Prostate gland (tissue), 2 donors: Measurements from ENCODE around the gene HS3ST3A1.

Experiments used
- POLR2A ChIP-seq: fragments of 450-650 bp; IDR thresholded peaks from one replicate; pipeline ENCODE4 v1.6.1; 2016; ENCODE audit warnings: antibody characterized with exemption, mild to moderate bottlenecking
- POLR2AphosphoS5 ChIP-seq: sonication (generic); formaldehyde crosslinking; IDR thresholded peaks from one replicate; pipeline ENCODE4 v1.6.1; 2017; ENCODE audit warnings: antibody characterized with exemption
- TF ChIP-seq, protein P1 (sequence below), 4 experiments: fragments of 200-600 bp in 2 of 4; fragments of 450-650 bp in 2 of 4; sonication (generic) in 2 of 4; IDR thresholded peaks; 1 replicate in 3 of 4; 2 replicates in 1 of 4; pipeline ENCODE4 v1.5.1; 2016 to 2019; ENCODE audit warnings: antibody characterized with exemption in 4 of 4, mild to moderate bottlenecking in 2 of 4, moderate library complexity in 2 of 4

DNA sequence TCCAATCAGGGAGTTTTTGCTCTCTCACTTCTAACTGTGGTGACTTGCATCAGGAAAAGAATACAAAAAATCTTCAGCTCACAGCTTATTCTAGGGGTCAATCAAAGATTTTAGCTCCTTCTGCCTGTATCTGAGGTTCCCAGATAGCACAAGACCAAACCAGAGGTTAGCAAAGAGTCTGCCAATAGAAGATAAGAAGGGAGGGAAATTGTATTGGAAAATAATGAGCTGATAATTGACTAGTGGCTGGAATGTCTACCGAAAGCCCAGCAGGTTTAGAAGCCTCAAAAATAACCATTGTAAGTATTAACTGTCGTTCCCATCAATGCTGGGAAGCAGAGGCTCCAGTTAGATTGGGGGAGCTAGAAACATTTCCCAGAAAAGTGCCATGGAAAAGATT is 26.3 kb downstream of the HS3ST3A1 start:
- TF ChIP-seq, protein P1, sequence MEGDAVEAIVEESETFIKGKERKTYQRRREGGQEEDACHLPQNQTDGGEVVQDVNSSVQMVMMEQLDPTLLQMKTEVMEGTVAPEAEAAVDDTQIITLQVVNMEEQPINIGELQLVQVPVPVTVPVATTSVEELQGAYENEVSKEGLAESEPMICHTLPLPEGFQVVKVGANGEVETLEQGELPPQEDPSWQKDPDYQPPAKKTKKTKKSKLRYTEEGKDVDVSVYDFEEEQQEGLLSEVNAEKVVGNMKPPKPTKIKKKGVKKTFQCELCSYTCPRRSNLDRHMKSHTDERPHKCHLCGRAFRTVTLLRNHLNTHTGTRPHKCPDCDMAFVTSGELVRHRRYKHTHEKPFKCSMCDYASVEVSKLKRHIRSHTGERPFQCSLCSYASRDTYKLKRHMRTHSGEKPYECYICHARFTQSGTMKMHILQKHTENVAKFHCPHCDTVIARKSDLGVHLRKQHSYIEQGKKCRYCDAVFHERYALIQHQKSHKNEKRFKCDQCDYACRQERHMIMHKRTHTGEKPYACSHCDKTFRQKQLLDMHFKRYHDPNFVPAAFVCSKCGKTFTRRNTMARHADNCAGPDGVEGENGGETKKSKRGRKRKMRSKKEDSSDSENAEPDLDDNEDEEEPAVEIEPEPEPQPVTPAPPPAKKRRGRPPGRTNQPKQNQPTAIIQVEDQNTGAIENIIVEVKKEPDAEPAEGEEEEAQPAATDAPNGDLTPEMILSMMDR (IDR thresholded peaks at IDR 0.05), result no peak
- TF ChIP-seq POLR2AphosphoS5, result no peak
- TF ChIP-seq POLR2A, result no peak
